ENCODE measurements around the gene LMNA.
A peak's percentile ranks its signal among the peaks of the same experiment; 100 is the strongest.

Gene LMNA

GRCh38 chr1:156135930-156136871, 21.7 kb downstream of the LMNA start:
- in situ Hi-C loops (cut with HindIII; ENCODE audit: low sequenced_read_pairs), result no loop called here
- H3K4me3 ChIP-seq (ENCODE audit: low read depth, low read length), result no peak overlapping the region
- DNase-seq (ENCODE audit: low read depth, low spot score), result no peak
- TF ChIP-seq CTCF (IDR thresholded peaks at IDR 0.05; ENCODE audit: low read depth, low read length), result no peak

- in situ Hi-C loops (cut with HindIII; ENCODE audit: low sequenced_read_pairs), result no loop called here
- peak; percentile 34 for TF ChIP-seq CTCF (IDR thresholded peaks at IDR 0.05; ENCODE audit: low read depth, low read length)
- DNase-seq (ENCODE audit: low read depth, low spot score), result no peak
- no peak overlapping the region for H3K4me3 ChIP-seq (ENCODE audit: low read depth, low read length)
These were observed 22.5 kb downstream of the LMNA start for GRCh38 chr1:156136970-156137483.

- in situ Hi-C loops (cut with HindIII; ENCODE audit: low sequenced_read_pairs), result no loop called here
- no peak for DNase-seq (ENCODE audit: low read depth, low spot score)
- no peak overlapping the region for H3K4me3 ChIP-seq (ENCODE audit: low read depth, low read length)
- no peak for TF ChIP-seq CTCF (IDR thresholded peaks at IDR 0.05; ENCODE audit: low read depth, low read length)
These were observed 24.0 kb downstream of the LMNA start for GRCh38 chr1:156138458-156138867.

GRCh38 chr1:156140879-156141707, 26.6 kb downstream of the LMNA start:
- no peak for DNase-seq (ENCODE audit: low read depth, low spot score)
- peak; percentile 74 for TF ChIP-seq CTCF (IDR thresholded peaks at IDR 0.05; ENCODE audit: low read depth, low read length)
- H3K4me3 ChIP-seq (ENCODE audit: low read depth, low read length), result no peak overlapping the region
- in situ Hi-C loops (cut with HindIII; ENCODE audit: low sequenced_read_pairs), result no loop called here

- no peak overlapping the region for H3K4me3 ChIP-seq (ENCODE audit: low read depth, low read length)
- in situ Hi-C loops (cut with HindIII; ENCODE audit: low sequenced_read_pairs), result no loop called here
- no peak for TF ChIP-seq CTCF (IDR thresholded peaks at IDR 0.05; ENCODE audit: low read depth, low read length)
- no peak for DNase-seq (ENCODE audit: low read depth, low spot score)
These were observed 29.4 kb downstream of the LMNA start for GRCh38 chr1:156143765-156144489.

GRCh38 chr1:156144742-156145141, 30.2 kb downstream of the LMNA start:
- DNase-seq (ENCODE audit: low read depth, low spot score), result no peak
- TF ChIP-seq CTCF (IDR thresholded peaks at IDR 0.05; ENCODE audit: low read depth, low read length), result no peak
- in situ Hi-C loops (cut with HindIII; ENCODE audit: low sequenced_read_pairs), result no loop called here
- H3K4me3 ChIP-seq (ENCODE audit: low read depth, low read length), result no peak overlapping the region

All from astrocyte of the spinal cord (primary cell).